Activated T-helper 2 cell treated with anti-CD3 and anti-CD28 coated beads, Interferon-gamma antibody, Interleukin-2, Interleukin-4, amounts not matched to agents 10 μg/mL and 5 μg/mL and 100 μg/mL, durations not matched to agents 14 hours and 24 hours and 36 hours (primary cell): ENCODE measurements around the gene RAD51C. TPM values are rescaled to one million over a fixed set of nuclear protein-coding genes. Genes with fewer than 3 reads are reported as not detected.

Source experiments
- DNase-seq: peaks from one replicate; pipeline ENCODE4 v3.0.0; 2021; ENCODE audit warnings: low spot score
- H3K27ac Mint-ChIP-seq: one replicate; pipeline ENCODE4 v1.8.0; 2021; ENCODE audit warnings: mixed read lengths
- H3K27me3 Mint-ChIP-seq: one replicate; pipeline ENCODE4 v1.8.0; 2021; ENCODE audit warnings: low read depth, mixed read lengths
- H3K36me3 Mint-ChIP-seq: one replicate; pipeline ENCODE4 v1.8.0; 2021; ENCODE audit warnings: low read depth, mixed read lengths
- H3K4me1 Mint-ChIP-seq: one replicate; pipeline ENCODE4 v1.8.0; 2021; ENCODE audit warnings: low read depth, mixed read lengths
- H3K4me3 Mint-ChIP-seq: one replicate; pipeline ENCODE4 v1.8.0; 2021; ENCODE audit warnings: low read depth, mild to moderate bottlenecking, moderate library complexity, mixed read lengths
- H3K9me3 Mint-ChIP-seq: one replicate; pipeline ENCODE4 v1.8.0; 2021; ENCODE audit warnings: mixed read lengths
- intact Hi-C: fragments of 100-400 bp; cut with micrococcal nuclease; formaldehyde crosslinking; loops from one replicate; pipeline ENCODE4 v1.15.1; 2023
- total RNA-seq: library from RNA; stranded (reverse); gene quantifications from 2 replicates; pipeline ENCODE4 v1.2.3, GENCODE V29; 2022

The RAD51C gene
- total RNA-seq, 1 donor from 2014 or later, result 58.1 TPM

GRCh38 chr17:58691701-58692238 is 632 bp upstream of the RAD51C start, which contains the start of gene TEX14:
Gene TEX14 (minus strand): TSS chr17:58692045. CDS start chr17:58652001, 40,044 bp downstream.
- intact Hi-C loops, result loop anchor here (2.0 to 5.0 kb wide), 2 partner anchors 34 to 61 kb away; no protein-coding TSS in a partner anchor
- Mint-ChIP-seq H3K4me1 (peaks cover 25% of the 10 kb centered on the region), H3K27ac (peak within 1 kb of the TSS; percentile 91), H3K4me3 (peak within 1 kb of the TSS; percentile 91), H3K27me3 (peaks cover 3% of the 10 kb centered on the region), H3K9me3 (no peaks in the 10 kb centered on the region), H3K36me3 (peaks cover 25% of the 10 kb centered on the region)
- DNase-seq, result no peak

GRCh38 chr17:58693208-58693607 is 806 bp downstream of the RAD51C start:
- peaks cover 32% of the 10 kb centered on the region for H3K36me3 Mint-ChIP-seq
- H3K27me3 Mint-ChIP-seq, result no peaks in the 10 kb centered on the region
- H3K4me3 Mint-ChIP-seq, result peak overlapping the region; percentile 91
- H3K27ac Mint-ChIP-seq, result peak overlapping the region; percentile 91
- intact Hi-C loops, result loop anchor here (2.0 to 5.0 kb wide), 2 partner anchors 36 to 62 kb away; no protein-coding TSS in a partner anchor
- DNase-seq, result no peak
- H3K4me1 Mint-ChIP-seq, result peaks cover 25% of the 10 kb centered on the region
- H3K9me3 Mint-ChIP-seq, result no peaks in the 10 kb centered on the region

GRCh38 chr17:58693751-58694150 is 1.3 kb downstream of the RAD51C start:
- Mint-ChIP-seq H3K27ac (peak overlapping the region; percentile 91), H3K36me3 (peaks cover 32% of the 10 kb centered on the region), H3K4me3 (peak overlapping the region; percentile 91), H3K9me3 (no peaks in the 10 kb centered on the region), H3K4me1 (peaks cover 25% of the 10 kb centered on the region), H3K27me3 (no peaks in the 10 kb centered on the region)
- no peak for DNase-seq
- intact Hi-C loops, result loop anchor here (2.0 to 5.0 kb wide), 2 partner anchors 36 to 63 kb away; no protein-coding TSS in a partner anchor

- Mint-ChIP-seq H3K4me1 (peaks cover 25% of the 10 kb centered on the region), H3K36me3 (peaks cover 34% of the 10 kb centered on the region)
Measured at GRCh38 chr17:58694302-58694701, 1.9 kb downstream of the RAD51C start.

GRCh38 chr17:58694826-58695225 is 2.4 kb downstream of the RAD51C start:
- peaks cover 39% of the 10 kb centered on the region for H3K36me3 Mint-ChIP-seq
- peak overlapping the region; percentile 56 for H3K4me3 Mint-ChIP-seq
- intact Hi-C loops, result loop anchor here (5.0 kb wide), 1 partner anchor 38 kb away; no protein-coding TSS in a partner anchor
- no peak for DNase-seq
- no peaks in the 10 kb centered on the region for H3K27me3 Mint-ChIP-seq
- no peak overlapping the region for H3K27ac Mint-ChIP-seq
- H3K4me1 Mint-ChIP-seq, result peaks cover 28% of the 10 kb centered on the region
- H3K9me3 Mint-ChIP-seq, result no peaks in the 10 kb centered on the region

More at GRCh38 chr17:58694302-58694701, 1.9 kb downstream of the RAD51C start:
- Mint-ChIP-seq H3K9me3 (no peaks in the 10 kb centered on the region), H3K4me3 (no peak overlapping the region), H3K27me3 (no peaks in the 10 kb centered on the region), H3K27ac (no peak overlapping the region)
- no peak for DNase-seq
- intact Hi-C loops, result loop anchor here (5.0 kb wide), 1 partner anchor 37 kb away; no protein-coding TSS in a partner anchor

- Mint-ChIP-seq H3K9me3 (no peaks in the 10 kb centered on the region), H3K4me3 (no peak overlapping the region), H3K36me3 (peaks cover 41% of the 10 kb centered on the region), H3K27me3 (no peaks in the 10 kb centered on the region), H3K27ac (no peak overlapping the region), H3K4me1 (peaks cover 27% of the 10 kb centered on the region)
- DNase-seq, result no peak
- intact Hi-C loops, result no loop called here
Measured at GRCh38 chr17:58699771-58700170, 7.4 kb downstream of the RAD51C start.

- no peaks in the 10 kb centered on the region for H3K27me3 Mint-ChIP-seq
- intact Hi-C loops, result loop anchor here (2.0 kb wide), 1 partner anchor 43 kb away; no protein-coding TSS in a partner anchor
- H3K4me1 Mint-ChIP-seq, result peaks cover 33% of the 10 kb centered on the region
- no peaks in the 10 kb centered on the region for H3K9me3 Mint-ChIP-seq
- peak overlapping the region; percentile 83 for H3K27ac Mint-ChIP-seq
- DNase-seq, result peak; percentile 19
- H3K4me3 Mint-ChIP-seq, result no peak overlapping the region
- peaks cover 52% of the 10 kb centered on the region for H3K36me3 Mint-ChIP-seq
Measured at GRCh38 chr17:58702045-58702476, 9.7 kb downstream of the RAD51C start.

GRCh38 chr17:58702708-58703107 is 10.3 kb downstream of the RAD51C start:
- intact Hi-C loops, result loop anchor here (2.0 kb wide), 1 partner anchor 44 kb away; no protein-coding TSS in a partner anchor
- no peak overlapping the region for H3K4me3 Mint-ChIP-seq
- peaks cover 36% of the 10 kb centered on the region for H3K4me1 Mint-ChIP-seq

GRCh38 chr17:58703137-58703915 is 10.9 kb downstream of the RAD51C start:
- Mint-ChIP-seq H3K27ac (peak overlapping the region; percentile 83), H3K27me3 (no peaks in the 10 kb centered on the region), H3K4me1 (peaks cover 38% of the 10 kb centered on the region), H3K4me3 (no peak overlapping the region), H3K9me3 (no peaks in the 10 kb centered on the region), H3K36me3 (peaks cover 46% of the 10 kb centered on the region)
- no peak for DNase-seq
- intact Hi-C loops, result loop anchor here (2.0 kb wide), 1 partner anchor 45 kb away; no protein-coding TSS in a partner anchor

More at GRCh38 chr17:58702708-58703107, 10.3 kb downstream of the RAD51C start:
- H3K27me3 Mint-ChIP-seq, result no peaks in the 10 kb centered on the region
- H3K9me3 Mint-ChIP-seq, result no peaks in the 10 kb centered on the region
- H3K27ac Mint-ChIP-seq, result peak overlapping the region; percentile 83
- no peak for DNase-seq
- H3K36me3 Mint-ChIP-seq, result peaks cover 46% of the 10 kb centered on the region

- H3K4me3 Mint-ChIP-seq, result no peak overlapping the region
- H3K36me3 Mint-ChIP-seq, result peaks cover 46% of the 10 kb centered on the region
- H3K27me3 Mint-ChIP-seq, result no peaks in the 10 kb centered on the region
- H3K4me1 Mint-ChIP-seq, result peaks cover 39% of the 10 kb centered on the region
- DNase-seq, result no peak
- no peak overlapping the region for H3K27ac Mint-ChIP-seq
- intact Hi-C loops, result loop anchor here (2.0 kb wide), 1 partner anchor 45 kb away; no protein-coding TSS in a partner anchor
- no peaks in the 10 kb centered on the region for H3K9me3 Mint-ChIP-seq
Measured at GRCh38 chr17:58703916-58704286, 11.5 kb downstream of the RAD51C start.

GRCh38 chr17:58706351-58707140 is 14.1 kb downstream of the RAD51C start:
- intact Hi-C loops, result no loop called here
- Mint-ChIP-seq H3K4me3 (peak overlapping the region; percentile 10), H3K4me1 (peaks cover 35% of the 10 kb centered on the region), H3K27ac (peak overlapping the region; percentile 75), H3K36me3 (peaks cover 52% of the 10 kb centered on the region), H3K9me3 (no peaks in the 10 kb centered on the region), H3K27me3 (no peaks in the 10 kb centered on the region)
- no peak for DNase-seq

- Mint-ChIP-seq H3K4me3 (no peak overlapping the region), H3K36me3 (peaks cover 39% of the 10 kb centered on the region), H3K27ac (no peak overlapping the region), H3K27me3 (no peaks in the 10 kb centered on the region), H3K4me1 (peaks cover 14% of the 10 kb centered on the region), H3K9me3 (no peaks in the 10 kb centered on the region)
- intact Hi-C loops, result loop anchor here (1.0 kb wide), 1 partner anchor 294 kb away; no protein-coding TSS in a partner anchor
- no peak for DNase-seq
Measured at GRCh38 chr17:58710948-58711552, 18.6 kb downstream of the RAD51C start.
